ENCODE data around the gene RBL2.
"Not testable (repeated sequence)": the region's sequence is repeated elsewhere in the genome, so short reads cannot be mapped to it uniquely, and the experiment has no call there.

RBL2 gene
- total RNA-seq = 414 to 624 (median 487) reads per million in 4 donors

GRCh38 chr16:53434377-53435065 is at the start of gene RBL2:
RBL2 (plus strand) TSS chr16:53434471; CDS start chr16:53434557, 86 bp downstream.
- DNase-seq = peak; percentile 56 to 85 (median 71)

GRCh38 chr16:53384610-53385009 is 49.7 kb upstream of the RBL2 start:
- DNase-seq = not testable (repeated sequence)

GRCh38 chr16:53404959-53405358 is 29.3 kb upstream of the RBL2 start:
- no peak for DNase-seq

- DNase-seq = no peak
Measured at GRCh38 chr16:53412549-53412948, 21.7 kb upstream of the RBL2 start.

- no peak for DNase-seq
Measured at GRCh38 chr16:53413864-53414263, 20.4 kb upstream of the RBL2 start.

GRCh38 chr16:53414381-53414780 is 19.9 kb upstream of the RBL2 start:
- no peak for DNase-seq

GRCh38 chr16:53415504-53415903 is 18.8 kb upstream of the RBL2 start:
- no peak for DNase-seq

GRCh38 chr16:53417011-53417410 is 17.3 kb upstream of the RBL2 start:
- no peak for DNase-seq

- DNase-seq = no peak
Measured at GRCh38 chr16:53417976-53418375, 16.3 kb upstream of the RBL2 start.

GRCh38 chr16:53419383-53419709 is 14.9 kb upstream of the RBL2 start:
- DNase-seq = not testable (repeated sequence)

- no peak for DNase-seq
Measured at GRCh38 chr16:53421248-53421647, 13.0 kb upstream of the RBL2 start.

- DNase-seq = not testable (repeated sequence)
Measured at GRCh38 chr16:53423968-53424367, 10.3 kb upstream of the RBL2 start.

- DNase-seq = no peak
Measured at GRCh38 chr16:53428681-53429080, 5.6 kb upstream of the RBL2 start.

- no peak for DNase-seq
Measured at GRCh38 chr16:53429221-53429943, 4.9 kb upstream of the RBL2 start.

- DNase-seq = no peak
Measured at GRCh38 chr16:53430363-53430762, 3.9 kb upstream of the RBL2 start.

GRCh38 chr16:53433509-53433908 is 762 bp upstream of the RBL2 start:
- no peak for DNase-seq

GRCh38 chr16:53433930-53434376 is 318 bp upstream of the RBL2 start:
- no peak for DNase-seq

- DNase-seq = peak; percentile 38 to 79 (median 59)
Measured at GRCh38 chr16:53435066-53435688, 906 bp downstream of the RBL2 start.

- DNase-seq = no peak
Measured at GRCh38 chr16:53440125-53440524, 5.9 kb downstream of the RBL2 start.

- DNase-seq = no peak
Measured at GRCh38 chr16:53445534-53445933, 11.3 kb downstream of the RBL2 start.

- DNase-seq = no peak
Measured at GRCh38 chr16:53446090-53446489, 11.8 kb downstream of the RBL2 start.

GRCh38 chr16:53449816-53450517 is 15.7 kb downstream of the RBL2 start:
- DNase-seq = no peak

GRCh38 chr16:53453928-53454327 is 19.7 kb downstream of the RBL2 start:
- peak in 1 of 5 donors; percentile 52 for DNase-seq
